ENCODE data around the gene ALKAL2.

DNA sequence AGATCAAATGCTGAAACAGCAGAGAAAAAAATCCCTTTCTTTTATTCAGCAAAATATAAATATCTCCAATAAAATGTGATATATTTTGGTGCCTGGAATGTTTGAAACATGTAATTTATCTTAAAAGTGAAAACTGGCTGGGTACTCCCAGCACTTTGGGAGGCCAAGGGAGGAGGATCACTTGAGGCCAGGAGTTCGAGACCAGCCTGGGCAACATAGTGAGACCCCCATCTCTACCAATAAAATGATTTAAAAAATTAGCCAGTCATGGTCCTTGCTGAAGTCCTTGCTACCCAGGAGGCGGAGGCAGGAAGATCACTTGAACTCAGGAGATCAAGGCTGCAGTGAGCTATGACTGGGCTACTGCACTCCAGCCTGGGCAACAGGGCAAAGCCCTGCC, 32.7 kb downstream of the ALKAL2 start:
- TF ChIP-seq EGR1 (IDR thresholded peaks at IDR 0.05): no peak
- TF ChIP-seq EP300 (IDR thresholded peaks at IDR 0.05; ENCODE audit: borderline replicate concordance): no peak
- no peak for TF ChIP-seq FOXM1 (IDR thresholded peaks at IDR 0.05; ENCODE audit: borderline replicate concordance, low read depth)
- no peak for TF ChIP-seq NFIC (IDR thresholded peaks at IDR 0.05)

All from Ishikawa (cell line).